ENCODE results near the gene AMOTL2.
A peak's percentile ranks its signal among the peaks of the same experiment; 100 is the strongest.

AMOTL2 gene

DNA sequence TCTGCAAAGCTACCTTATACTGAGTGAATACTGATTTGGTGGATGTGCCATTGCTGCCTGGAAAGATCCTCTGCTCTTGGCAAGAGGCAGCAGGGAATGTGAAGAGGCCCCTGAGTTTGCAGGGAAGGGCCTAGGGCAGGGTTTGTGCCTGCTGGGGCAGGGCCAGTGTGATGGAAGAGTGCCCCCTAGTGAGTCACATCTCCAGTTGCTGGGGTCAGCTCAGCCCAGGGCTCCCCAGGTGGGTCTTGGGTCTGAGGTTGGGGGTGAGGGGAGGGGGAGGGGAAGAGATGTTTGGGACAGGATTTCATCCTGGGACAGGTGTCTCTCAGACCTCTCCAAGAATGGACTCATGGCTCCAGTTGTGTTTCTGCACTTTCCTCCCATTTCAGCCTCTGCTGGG, 4.1 kb upstream of the AMOTL2 start:
- DNase-seq: no peak

DNA sequence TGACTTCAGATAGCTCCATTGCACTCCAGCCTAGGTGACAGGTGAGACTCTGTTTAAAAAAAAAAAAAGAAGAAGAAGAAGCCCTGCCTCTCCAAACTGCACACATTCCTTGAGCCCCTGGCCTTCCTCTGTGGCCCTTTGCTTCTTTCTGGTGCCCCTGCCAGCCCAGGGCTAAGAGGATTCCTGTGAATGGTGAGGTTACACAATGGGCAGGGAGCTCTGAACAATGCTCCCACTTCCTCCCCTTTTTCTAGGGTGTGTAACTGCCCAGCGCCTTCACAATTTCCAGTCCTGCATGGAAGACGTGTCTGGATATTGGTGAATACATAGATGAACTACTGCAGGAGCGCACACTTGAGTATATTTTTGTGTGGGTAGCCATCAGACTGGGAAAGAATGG, 3.6 kb upstream of the AMOTL2 start:
- DNase-seq: no peak

DNA sequence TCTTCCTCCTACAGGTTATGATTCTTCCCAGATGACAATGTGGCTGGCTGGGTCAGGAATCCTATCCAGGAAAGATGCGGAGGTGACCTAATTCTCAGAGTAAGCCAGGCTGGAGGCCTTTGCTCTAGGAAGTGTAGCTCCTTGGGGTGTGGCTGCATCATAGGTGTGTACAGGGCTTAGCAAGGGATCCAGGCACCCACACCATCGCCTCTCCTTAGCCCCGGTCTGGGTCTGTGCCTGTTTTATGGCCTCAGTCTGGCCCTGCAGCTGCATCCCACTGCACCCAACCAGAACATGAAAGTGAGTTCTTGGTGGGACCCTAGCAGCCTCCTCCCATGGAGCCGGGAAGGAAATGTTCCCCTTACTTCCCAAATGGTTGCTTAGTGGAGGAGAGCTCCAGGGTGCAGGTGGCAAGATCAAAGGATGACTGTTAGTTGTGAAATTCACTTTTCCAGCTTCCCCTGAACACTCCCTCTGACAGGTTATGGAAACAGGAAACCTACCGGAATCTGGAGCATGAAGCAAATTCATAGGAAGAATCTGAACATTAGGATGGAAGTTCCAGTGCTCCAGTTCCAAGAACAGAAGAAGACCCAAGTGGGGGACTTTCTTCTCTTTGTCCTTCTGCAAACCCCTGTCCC, 2.7 kb upstream of the AMOTL2 start:
- no peak for DNase-seq

DNA sequence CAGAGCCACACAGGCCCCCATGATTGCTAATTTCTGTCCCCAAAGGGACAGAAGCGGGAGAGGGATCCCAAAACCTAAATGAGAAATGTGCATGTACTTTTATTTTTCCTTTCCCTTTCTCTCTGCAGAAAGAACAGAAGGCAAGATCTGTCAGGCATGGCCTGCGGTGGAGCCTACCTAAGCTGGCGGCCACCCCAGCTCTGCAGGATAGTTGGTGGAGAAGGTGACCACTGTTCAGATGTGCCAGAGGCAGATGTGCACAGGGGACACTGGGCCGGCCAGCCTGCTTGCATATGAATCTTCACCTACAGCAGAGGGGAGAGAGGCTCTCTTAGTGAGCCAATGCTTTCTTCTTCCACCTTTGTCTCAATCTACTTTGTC, 2.1 kb upstream of the AMOTL2 start:
- DNase-seq: no peak

DNA sequence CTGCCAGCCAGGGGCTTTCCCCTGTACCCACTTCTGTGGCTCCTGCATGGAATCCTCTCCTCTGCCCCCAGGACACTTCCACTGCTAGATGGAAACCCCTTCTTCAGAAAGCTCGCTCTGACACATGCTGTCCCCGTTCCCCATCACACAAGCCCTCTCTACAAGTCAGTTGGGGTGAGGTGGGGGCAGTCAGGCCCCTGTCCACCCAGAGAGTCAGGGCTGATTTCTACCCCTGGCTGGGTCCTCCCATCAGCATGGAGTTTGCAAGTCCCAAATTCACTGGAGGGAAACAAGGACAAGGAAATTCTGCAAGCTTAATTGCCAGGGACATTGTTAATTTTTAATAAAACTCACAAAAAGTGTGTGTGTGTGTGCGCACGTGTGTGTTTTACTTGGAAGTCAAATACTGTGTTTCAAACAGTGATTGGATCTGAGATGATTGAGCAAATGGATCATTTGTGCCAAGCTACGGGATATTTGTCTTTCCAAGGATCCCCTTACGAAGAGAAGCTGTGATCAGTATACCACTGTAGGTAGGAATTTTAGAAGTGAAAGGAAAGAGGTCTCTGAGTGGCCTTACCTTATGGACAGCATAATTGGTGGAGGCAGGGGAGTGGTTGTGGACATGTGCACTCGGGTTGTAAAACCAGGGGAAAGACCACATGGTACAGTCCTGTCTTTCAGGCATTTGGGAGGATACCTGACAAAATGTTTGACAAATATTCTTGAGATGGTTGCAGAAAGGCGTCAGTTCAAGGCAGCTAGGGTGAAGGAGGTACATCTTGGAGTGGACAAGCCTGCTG, 1.5 kb upstream of the AMOTL2 start:
- DNase-seq: no peak

DNA sequence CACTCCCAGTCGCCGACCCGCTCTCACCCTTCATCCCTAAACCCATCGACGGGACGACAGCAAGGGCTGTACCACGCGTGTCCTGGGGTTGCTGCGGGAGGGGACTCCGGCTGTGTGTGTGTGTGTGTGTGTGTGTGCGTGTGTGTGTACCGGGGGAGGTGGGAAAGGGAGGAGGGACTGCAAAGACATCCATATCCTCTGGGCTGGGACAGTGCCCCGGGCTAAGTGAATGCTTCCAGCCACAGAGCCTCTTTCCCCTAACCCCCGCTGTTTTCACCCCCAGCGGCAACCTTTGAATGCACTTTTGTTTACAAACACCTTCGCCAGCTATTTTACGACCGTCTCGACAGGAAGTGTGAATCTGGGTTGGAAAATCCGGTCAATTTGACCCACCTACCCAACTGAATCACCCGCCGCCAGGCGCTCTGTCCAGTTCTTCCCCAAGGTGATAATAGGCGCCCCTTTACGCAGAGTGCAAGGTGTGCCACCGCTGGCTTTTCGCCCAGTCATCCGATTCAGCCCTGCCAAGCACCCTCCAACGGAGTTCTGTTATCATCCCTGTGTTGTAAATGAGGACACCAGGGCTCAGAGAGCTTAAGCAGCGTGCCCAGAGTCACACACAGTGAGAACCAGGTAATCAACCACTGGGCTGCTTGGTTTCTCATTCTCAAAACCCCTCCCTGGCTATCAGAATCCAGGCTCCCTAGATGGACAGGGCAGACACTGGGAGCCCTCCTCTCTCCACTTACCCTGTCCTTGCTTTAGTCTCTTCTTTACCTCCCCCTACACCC, 739 bp upstream of the AMOTL2 start:
- peak; percentile 70 for DNase-seq

DNA sequence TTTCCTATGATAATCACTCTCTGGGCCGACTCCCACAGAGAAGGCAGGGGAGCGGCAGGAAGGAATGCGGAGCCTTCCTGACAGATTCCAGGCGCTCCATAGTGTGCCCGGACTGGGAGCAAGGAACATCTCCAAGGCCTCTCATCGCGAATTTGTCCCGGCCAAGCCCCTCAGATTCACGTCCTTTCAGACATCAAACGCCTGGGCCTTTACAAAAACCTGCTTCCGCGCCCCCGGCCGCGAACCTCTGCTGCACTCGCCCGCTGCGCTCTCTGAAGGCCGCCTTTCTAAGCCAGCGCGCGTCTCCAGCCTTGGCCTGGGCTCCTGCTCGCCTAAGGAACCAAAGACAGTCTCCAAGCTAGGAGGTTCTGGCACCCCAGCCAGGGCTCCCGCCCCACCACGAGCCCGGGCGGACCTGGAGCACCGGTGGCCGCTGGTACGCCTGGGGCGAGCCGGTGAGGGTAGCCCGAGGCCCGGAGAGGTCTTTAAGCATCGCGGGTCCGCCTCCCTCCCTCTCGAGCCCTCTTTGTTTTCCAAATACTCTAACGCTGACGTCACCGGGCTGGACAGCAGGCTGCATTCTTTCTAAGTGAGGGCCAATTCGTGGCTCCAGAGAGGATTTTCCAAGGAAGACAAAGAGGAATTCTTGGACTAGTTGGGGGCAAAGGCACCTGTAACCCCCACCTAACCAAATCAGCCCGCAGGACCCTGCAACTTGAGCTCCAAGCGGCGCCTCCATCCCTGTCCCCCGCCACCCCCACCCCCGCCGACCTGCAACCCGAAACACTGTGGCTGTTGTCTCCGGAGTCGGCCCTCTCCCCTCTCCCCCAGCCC, 759 bp downstream of the AMOTL2 start:
- no peak for DNase-seq

DNA sequence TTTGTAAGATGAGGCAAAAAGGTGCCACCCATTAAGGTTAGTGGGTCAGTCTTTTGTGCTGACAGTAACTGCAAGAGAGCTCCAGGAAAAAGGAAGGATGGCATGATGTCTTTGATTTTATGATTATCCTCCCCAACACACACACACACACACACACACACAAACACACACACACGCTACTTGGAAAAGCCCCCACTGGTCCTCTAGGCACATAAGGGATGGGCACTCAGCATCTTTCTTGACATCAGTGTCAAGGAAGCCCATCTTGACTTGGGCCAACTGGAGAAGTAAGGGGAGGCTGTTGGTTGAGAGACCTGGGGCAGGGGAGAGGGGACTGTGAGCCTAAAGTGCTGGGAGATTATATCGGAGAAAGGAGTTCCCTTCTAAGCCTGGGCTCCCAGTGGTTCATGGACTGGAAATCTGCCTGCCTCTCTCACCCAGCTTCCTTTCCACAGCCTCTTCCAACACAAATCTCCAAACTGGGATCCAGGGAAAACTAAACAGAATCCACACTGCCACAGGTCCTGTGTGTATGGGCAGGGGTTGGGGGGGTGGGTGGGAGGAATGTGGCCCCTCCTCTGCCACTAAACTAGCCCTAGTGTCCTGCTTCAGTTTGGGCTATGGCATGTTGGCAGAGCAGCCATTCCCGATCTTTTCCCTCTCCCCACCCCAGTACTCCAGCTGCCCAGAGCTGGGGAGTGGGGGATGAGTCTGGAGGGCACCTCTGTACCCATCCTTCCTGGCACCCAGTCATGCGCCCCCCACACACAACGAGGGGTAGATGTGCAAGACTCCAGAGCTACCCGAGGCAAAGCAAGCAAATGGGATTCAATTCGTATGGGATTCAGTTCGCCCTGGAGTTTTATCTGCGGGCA, 1.6 kb downstream of the AMOTL2 start:
- DNase-seq: no peak

DNA sequence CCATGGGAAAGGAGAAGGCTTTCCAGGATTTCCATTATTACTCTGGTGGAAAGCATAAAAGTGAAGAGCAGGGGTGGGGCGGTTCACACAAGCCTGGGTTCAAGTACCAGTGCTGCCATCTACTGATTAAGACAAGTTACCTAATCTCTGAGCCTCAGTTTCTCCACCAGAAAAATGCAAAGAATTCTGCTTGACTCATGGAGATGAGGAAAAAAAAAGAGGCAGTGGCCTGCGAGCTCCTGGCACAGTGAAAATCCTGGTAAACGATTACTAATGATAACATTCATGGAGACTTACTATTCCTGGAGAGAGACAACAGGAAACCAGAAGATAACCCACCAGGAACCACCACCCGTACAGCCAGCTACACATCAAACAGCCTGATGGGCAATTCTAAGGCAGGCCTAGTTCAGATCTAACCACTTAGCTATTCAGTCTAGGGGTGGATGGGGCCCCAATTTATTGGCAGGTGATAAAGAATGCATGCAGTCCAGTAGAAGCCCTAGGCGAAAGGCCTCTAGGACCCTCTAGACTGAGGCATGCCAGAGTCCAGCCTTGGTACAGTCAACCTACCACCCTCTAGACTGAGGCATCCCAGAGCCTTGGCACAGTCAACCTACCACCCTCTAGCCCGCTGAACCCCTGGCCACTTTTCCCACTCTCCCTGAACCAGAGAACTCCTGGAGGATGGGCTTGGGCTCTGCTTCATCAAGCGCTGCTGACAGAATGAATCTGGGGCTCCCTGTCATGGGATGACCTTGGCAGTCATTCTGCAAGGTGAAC, 2.5 kb downstream of the AMOTL2 start:
- DNase-seq: no peak

DNA sequence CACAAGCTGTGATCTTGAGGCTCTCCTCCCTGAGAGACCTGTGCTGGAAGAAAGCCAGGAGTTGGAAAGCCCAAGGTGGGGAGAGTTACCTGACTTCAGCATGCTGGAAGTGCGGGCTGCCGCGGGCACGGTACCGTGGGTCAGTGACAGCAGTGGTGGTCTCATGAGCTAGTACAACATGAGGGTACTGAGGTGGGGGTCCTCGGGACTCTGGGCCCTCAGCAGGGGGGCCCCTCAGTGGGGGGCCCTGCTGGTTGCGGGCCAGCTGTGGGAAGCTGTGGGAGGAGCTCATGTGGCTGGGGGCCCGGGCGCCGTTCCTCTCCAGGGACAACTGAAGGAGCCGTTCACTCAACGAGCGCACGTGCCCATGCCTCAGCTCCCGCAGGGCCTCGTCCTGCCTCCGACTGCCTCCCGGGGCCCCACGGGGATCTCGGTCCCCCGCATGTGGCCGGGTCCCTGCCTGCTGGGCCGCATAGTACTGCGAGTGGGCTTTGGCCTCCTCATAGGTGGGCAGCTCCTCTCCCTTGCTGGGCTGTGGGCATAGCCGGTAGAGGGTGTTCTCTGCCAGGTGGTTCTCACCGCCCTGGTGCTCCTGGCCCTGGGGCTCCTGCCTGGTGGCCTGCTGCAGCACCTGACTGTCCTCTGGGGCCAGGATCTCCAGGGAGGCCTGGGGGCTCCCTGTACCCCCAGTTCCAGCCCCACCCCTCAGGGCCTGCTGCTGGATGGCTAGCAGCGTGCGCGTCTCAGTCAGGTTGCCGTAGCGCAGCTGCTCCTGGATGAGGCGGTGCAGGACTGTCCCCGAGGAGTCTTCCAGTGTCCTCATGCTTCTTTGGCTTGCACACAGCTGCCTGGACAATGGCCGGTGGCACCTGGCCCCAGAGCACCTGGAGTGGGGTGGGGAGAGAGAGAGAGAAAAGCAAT, 3.4 kb downstream of the AMOTL2 start:
- DNase-seq: no peak

DNA sequence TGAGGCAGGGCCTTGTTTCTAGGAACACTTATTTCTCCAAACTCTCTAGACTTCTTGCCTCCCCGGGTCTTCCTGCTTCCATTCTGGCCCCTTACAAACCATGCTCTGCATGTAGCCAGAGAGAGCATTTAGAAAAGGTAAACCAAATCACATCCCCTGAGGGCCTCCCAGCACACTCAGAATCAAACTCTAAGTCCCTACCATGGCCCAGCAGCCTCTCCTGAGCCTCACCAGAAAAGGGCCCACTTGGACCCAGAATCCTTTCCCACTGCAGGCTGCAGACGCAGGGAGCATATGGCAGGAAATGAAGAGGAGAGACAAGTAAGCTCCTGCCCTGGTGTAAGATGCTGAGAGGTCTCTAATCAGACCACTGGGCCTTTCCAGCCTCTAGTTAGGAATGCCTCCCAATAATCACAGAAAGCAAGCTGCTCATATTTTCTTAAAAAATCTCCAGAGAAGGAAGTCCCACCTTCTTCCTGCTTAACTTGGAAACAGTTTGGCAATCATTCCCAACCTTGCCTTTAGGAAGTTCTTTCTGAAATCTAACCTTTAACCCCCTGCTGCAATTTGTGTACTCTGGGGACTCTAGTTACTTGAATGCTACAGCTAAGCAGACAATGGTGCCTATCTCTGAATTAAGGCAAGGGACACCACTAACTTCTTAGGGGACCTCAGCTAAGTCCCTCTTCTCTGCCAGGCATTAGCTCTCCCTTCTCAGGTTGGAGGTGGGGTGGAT, 4.2 kb downstream of the AMOTL2 start:
- no peak for DNase-seq

DNA sequence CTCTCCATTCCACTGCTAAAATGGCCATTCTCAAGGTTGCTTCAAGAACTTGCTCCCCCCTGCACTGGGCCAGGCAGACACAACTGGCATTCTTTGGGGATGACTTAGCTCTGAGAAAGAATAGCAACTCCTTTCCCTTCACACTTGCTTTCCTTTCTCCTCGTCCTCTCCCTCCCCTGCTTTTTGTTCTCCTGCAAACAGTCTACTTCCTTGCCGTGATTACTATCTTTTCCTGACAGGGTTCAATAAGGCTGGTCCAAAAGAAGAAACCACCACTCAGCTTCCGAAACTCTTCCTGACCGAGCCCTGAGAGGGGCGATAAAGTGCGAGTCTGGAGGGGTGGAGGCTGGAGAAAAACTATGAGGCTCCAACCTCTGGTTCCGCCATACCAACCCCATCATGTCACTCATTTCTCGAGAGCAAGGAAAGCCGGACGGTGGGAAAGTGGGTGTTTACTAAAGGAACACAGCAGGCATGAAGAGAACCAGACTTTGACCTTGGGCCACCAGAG, 5.0 kb downstream of the AMOTL2 start:
- no peak for DNase-seq

DNA sequence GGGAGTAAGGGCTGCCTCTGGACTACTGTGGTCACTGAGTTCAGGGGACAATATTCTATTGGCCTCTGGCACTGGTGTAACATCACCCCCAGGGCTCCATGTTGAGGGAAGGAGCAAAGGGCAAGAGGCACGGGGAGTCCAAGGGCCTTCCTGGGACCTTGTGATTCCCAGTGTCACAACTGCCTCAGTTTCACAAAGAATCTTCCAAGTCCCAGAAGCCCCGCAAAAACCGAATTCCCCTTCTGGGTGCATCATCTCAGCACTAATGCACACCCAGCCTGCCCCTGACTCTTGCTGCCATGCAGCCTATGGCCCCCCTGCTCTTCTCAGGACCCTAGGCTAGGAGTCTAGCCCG, 5.5 kb downstream of the AMOTL2 start:
- no peak for DNase-seq

DNA sequence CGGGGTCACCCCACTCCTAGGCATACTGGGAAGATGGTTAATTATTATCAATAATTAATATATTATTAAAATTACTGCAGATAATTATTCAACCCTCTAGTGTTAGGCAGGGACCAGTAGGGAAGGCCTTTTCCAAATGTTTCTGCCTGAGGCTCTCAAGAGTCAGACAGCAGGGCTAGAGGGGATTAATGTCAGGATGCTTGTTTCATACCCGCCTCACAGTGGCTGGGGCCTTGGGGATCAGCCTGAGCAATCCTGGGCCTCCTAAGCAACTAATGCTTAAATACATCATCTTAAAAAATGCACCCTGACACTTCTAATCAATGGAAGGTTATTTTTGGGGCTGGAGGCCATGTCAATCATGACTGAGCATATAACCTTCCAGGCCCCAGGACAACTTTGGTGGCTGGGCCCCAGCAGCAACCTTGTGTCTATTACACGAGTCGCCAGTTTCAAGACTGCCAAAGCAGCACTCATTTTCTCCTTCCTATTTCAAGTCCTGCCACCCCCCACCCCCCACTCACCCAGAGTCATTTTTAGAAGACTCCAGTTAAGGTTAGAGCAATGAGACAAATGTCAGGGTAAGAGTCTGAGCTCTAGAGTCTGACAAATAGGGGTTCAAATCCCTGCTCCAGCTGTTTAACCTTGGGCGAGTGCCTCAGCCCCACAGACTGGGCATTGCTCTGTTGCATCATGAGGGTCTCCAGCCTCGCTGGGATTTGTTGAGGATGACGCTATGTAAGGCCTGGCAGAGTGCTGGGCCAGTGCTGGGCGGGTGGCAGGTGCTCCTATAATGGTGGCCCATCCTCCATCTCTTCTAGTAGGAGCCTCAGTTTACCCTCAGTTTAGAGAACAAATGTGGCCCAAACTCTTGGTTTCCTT, 6.1 kb downstream of the AMOTL2 start:
- no peak for DNase-seq

DNA sequence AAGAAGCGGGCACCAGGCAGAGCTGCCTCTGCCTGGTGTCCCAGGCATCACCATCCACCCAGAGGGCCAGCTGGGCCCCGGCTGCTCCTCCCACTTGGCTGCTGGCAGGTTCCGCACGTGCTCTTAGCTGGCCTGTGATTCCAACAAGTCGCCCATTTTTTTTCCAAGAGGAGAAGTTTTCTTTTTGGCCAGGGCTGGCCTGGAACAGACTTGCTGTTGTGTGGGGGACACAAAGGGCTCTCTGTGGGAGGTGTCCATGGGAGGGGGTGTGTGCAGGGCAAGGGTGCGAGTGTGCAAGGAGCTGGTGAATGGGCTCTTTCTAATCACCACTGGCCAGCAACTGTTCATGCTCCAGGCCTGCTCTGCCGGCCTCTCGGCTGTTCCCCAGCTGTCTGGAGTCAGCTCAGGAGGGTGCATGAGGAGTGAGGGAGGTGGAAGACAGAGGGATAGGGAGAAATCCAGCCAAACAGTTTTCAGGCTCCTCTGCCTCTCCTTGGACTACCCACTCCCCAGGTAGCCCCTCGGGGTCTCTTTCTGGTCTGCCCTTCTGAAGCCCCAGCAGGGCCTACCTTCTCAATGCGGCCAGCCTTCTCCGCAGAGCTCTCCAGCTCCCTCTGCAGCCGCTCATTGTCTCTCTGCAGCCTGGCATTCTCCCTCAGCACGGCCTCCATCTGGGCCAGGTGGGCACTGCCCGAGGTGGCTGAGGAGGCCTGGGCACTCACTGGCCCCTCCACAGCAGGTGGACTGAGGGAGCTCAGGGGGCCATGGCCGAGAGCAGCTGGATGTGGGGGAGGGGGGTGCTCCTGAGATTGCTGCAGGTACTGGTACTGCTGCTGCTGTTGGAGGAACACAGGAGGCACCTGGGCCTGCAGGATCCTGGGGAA, 7.1 kb downstream of the AMOTL2 start:
- no peak for DNase-seq

DNA sequence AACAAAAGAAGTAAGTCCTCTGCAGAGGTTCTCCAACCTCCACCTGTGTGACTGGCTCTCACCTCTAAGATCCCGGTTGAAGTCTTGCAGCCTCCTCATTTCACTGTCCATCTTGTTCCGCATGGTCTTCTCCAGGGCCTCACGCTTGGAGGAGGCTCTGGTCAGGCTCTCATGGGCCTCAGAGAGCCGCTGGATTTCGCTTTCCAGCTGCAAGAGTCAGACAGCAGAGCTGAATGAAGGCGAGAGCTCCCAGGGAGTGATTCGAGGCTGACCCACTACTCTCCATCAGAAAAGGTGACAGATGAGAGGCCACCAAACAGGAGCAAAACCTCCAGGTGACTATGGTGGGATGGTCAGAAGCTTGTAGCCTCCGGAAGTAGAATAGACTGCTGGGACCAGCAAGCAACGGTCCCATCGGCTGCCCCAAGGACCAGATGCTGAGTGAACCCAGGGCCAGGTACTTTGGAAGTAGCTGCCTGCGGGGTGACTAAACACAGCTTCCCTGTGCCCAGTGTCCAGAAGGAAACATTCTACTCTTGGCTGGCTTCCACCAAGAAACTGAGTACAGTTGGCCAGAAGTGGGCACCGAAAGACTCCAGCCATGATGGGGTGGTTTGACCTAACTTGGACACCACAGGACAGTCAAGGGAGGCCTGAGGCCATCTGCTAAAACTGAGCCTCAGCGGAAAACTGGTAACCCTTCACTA, 7.9 kb downstream of the AMOTL2 start:
- DNase-seq: no peak

DNA sequence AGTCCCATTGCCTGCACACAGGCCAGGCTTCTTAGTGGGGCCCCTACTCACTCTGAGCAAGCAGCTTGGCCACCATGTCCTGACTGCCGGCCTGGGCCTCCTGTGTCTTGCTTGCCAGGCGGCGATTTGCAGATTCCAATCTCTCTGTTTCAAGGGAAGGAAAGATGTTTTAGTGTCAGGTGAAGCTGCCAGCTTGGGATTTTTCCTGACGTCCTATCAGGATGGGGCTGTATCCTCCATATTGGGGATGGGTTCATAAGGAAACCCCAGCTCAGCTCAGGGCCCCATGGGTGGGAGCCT, 8.5 kb downstream of the AMOTL2 start:
- no peak for DNase-seq
